K562 (cell line): Measurements from ENCODE around the gene OR5AU1. TPM values are rescaled to one million over a fixed set of nuclear protein-coding genes. Genes with fewer than 3 reads are reported as not detected.
"Not testable (repeated sequence)": the region's sequence is repeated elsewhere in the genome, so short reads cannot be mapped to it uniquely, and the experiment has no call there.

Source experiments
- ATAC-seq: fragments of 200-7000 bp; cut with Tn5 transposase; 3 replicates; pipeline ENCODE4 v1.9.1; 2020; ENCODE audit warnings: moderate library complexity
- BruUV-seq: library from RNA; stranded (reverse); fragments of 400-500 nt; replicated peaks from 2 replicates; lab custom pipeline; 2021; lab: Mats Ljungman, UMichigan
- CTCF ChIA-PET: fragments of 300-600 bp; formaldehyde crosslinking; extraction: SDS; loops from one replicate; lab custom pipeline; 2021; ENCODE audit warnings: low intra/inter-chr PET ratio; lab: Yijun Ruan, JAX
- POLR2A ChIA-PET: fragments of 300-600, 350-650 bp; sonication (Branson Sonifier 250); formaldehyde crosslinking; extraction: SDS; loops from one replicate; lab custom pipeline; 2021; ENCODE audit warnings: antibody characterized with exemption, inconsistent platforms; lab: Yijun Ruan, JAX
- DNase-seq, 4 experiments: peaks; one replicate each; pipeline versions ENCODE4 v3.0.0 to v3.0.0-alpha.2; 2011 to 2018; ENCODE audit warnings: low spot score in 3 of 4, mixed read lengths in 3 of 4; ENCODE audit errors: extremely low read depth in 1 of 4
- FAIRE-seq: peaks from 2 replicates; lab custom pipeline; 2011; peaks lifted over from hg19 to GRCh38; lab: Jason Lieb, UNC
- H2AFZ ChIP-seq: 2 replicates; pipeline ENCODE4 v1.6.0; 2011; ENCODE audit warnings: low read depth, low read length, control low read depth, inconsistent platforms
- H3K27ac ChIP-seq: fragments of 200-600 bp; 3 replicates; pipeline ENCODE4 v1.8.0; 2011; ENCODE audit warnings: low read depth, mild to moderate bottlenecking, control low read depth, inconsistent platforms, low read length, moderate library complexity, mixed read lengths; ENCODE audit errors: extremely low read depth
- H3K27me3 ChIP-seq, 2 experiments: fragments of 300-600 bp in 1 of 2; 2 replicates in 1 of 2; 3 replicates in 1 of 2; pipeline versions ENCODE4 v1.6.0 to v1.8.0; 2011; ENCODE audit warnings: inconsistent platforms in 2 of 2, low read length in 2 of 2, mild to moderate bottlenecking in 1 of 2, mixed read lengths in 1 of 2, moderate library complexity in 1 of 2; ENCODE audit not compliant: control insufficient read depth in 2 of 2, insufficient read depth in 2 of 2
- H3K36me3 ChIP-seq: fragments of 300-600 bp; 3 replicates; pipeline ENCODE4 v1.8.0; 2011; ENCODE audit warnings: mild to moderate bottlenecking, low read length, inconsistent platforms; ENCODE audit not compliant: control insufficient read depth, insufficient read depth
- H3K4me1 ChIP-seq, 2 experiments: fragments of 200-600 bp in 1 of 2; replicated peaks in 1 of 2; 2 replicates in 1 of 2; 3 replicates in 1 of 2; pipeline versions ENCODE4 v1.5.1 to v1.8.0; 2011; ENCODE audit warnings: inconsistent platforms in 2 of 2, low read length in 2 of 2, mild to moderate bottlenecking in 1 of 2, mixed read lengths in 1 of 2, moderate library complexity in 1 of 2; ENCODE audit not compliant: control insufficient read depth in 2 of 2, insufficient read depth in 2 of 2
- H3K4me2 ChIP-seq: 2 replicates; pipeline ENCODE4 v1.6.1; 2011; ENCODE audit warnings: low read length, control low read depth, inconsistent platforms, mixed read lengths; ENCODE audit not compliant: insufficient read depth
- H3K4me3 ChIP-seq: fragments of 200-600 bp; sonication (generic), shearing (Covaris generic); 2 replicates; pipeline ENCODE4 v1.5.1; 2016; ENCODE audit warnings: control low read depth, inconsistent platforms
- H3K79me2 ChIP-seq: fragments of 200-600 bp; 3 replicates; pipeline ENCODE4 v1.8.0; 2011; ENCODE audit warnings: low read length, inconsistent platforms; ENCODE audit not compliant: control insufficient read depth, insufficient read depth
- H3K9ac ChIP-seq, 2 experiments: 2 replicates each; pipeline versions ENCODE4 v1.6.0 to v1.6.1; 2011; ENCODE audit warnings: low read depth in 2 of 2, low read length in 2 of 2, control low read depth in 1 of 2, inconsistent platforms in 1 of 2, mild to moderate bottlenecking in 1 of 2, mixed read lengths in 1 of 2; ENCODE audit not compliant: insufficient read depth in 1 of 2
- H3K9me1 ChIP-seq: one replicate; pipeline ENCODE4 v1.6.0; 2011; ENCODE audit warnings: inconsistent platforms, mild to moderate bottlenecking, low read length, moderate library complexity; ENCODE audit not compliant: control insufficient read depth, insufficient read depth
- H3K9me3 ChIP-seq: replicated peaks from 2 replicates; pipeline ENCODE4 v1.5.1; 2011; ENCODE audit warnings: low read depth, low read length, inconsistent platforms; ENCODE audit not compliant: control insufficient read depth, insufficient read depth
- H4K20me1 ChIP-seq: replicated peaks from 2 replicates; pipeline ENCODE4 v1.6.1; 2011; ENCODE audit warnings: low read length, inconsistent platforms, mixed read lengths; ENCODE audit not compliant: control insufficient read depth, insufficient read depth
- ATF1 ChIP-seq, 2 experiments: fragments of 450-650 bp in 1 of 2; IDR thresholded peaks; 2 replicates each; pipeline ENCODE4 v1.6.1; 2016; ENCODE audit warnings: missing compliant biosample characterization in 1 of 2, missing genetic modification characterization in 1 of 2
- CBFA2T3 ChIP-seq: fragments of 450-650 bp; IDR thresholded peaks from 2 replicates; pipeline ENCODE4 v1.6.1; 2017
- E2F6 ChIP-seq, 2 experiments: IDR thresholded peaks; 2 replicates each; pipeline ENCODE4 v1.6.1; 2011; ENCODE audit warnings: borderline replicate concordance in 1 of 2, control low read depth in 1 of 2, low read depth in 1 of 2, low read length in 1 of 2, mild to moderate bottlenecking in 1 of 2, mixed read lengths in 1 of 2, moderate library complexity in 1 of 2; ENCODE audit not compliant: insufficient read depth in 1 of 2, insufficient read length in 1 of 2, poor library complexity in 1 of 2, severe bottlenecking in 1 of 2; ENCODE audit errors: extremely low read depth in 1 of 2
- FOSL1 ChIP-seq: fragments of 200-800 bp; sonication (Bioruptor generic); conservative IDR thresholded peaks from 2 replicates; pipeline ENCODE4 v1.6.1; 2016; ENCODE audit warnings: missing genetic modification characterization, missing compliant biosample characterization
- PHTF2 ChIP-seq: fragments of 250-450 bp; sonication (Bioruptor Pico); IDR thresholded peaks from 2 replicates; pipeline ENCODE4 v1.5.0; 2021; ENCODE audit warnings: mild to moderate bottlenecking
- TCF3 ChIP-seq: sonication (generic); formaldehyde crosslinking; IDR thresholded peaks from 2 replicates; pipeline ENCODE4 v1.4.0; 2020; ENCODE audit warnings: mild to moderate bottlenecking, missing genetic modification reagents
- ZNF347 ChIP-seq: fragments of 450-650 bp; formaldehyde crosslinking; IDR thresholded peaks from 2 replicates; pipeline ENCODE4 v1.4.0; 2020; ENCODE audit warnings: low read depth, mild to moderate bottlenecking, moderate library complexity
- ZNF408 ChIP-seq: fragments of 250-450 bp; sonication (Bioruptor Pico); IDR thresholded peaks from 2 replicates; pipeline ENCODE4 v1.4.0; 2020; ENCODE audit warnings: low read depth, mild to moderate bottlenecking, moderate library complexity
- ZNF444 ChIP-seq: fragments of 250-450 bp; sonication (Bioruptor Pico); IDR thresholded peaks from 2 replicates; pipeline ENCODE4 v1.4.0; 2020; ENCODE audit warnings: mild to moderate bottlenecking, moderate library complexity
- ZNF75A ChIP-seq: fragments of 450-650 bp; formaldehyde crosslinking; IDR thresholded peaks from 2 replicates; pipeline ENCODE4 v1.4.0; 2020; ENCODE audit warnings: mild to moderate bottlenecking
- ZNF780A ChIP-seq: fragments of 250-450 bp; sonication (Bioruptor Pico); IDR thresholded peaks from 2 replicates; pipeline ENCODE4 v1.5.0; 2021; ENCODE audit warnings: mild to moderate bottlenecking
- WGBS: fragments of 100-300 bp; shearing (Covaris generic); methylation state at CpG from one replicate; pipeline ENCODE4 v1.1.6; 2016; ENCODE audit warnings: low coverage, mixed read lengths; ENCODE audit not compliant: insufficient coverage; ENCODE audit errors: missing lambda C conversion rate; 5-methylcytosine and 5-hydroxymethylcytosine counted together
- in situ Hi-C: fragments of 300-500 bp; cut with MboI; formaldehyde crosslinking; loops from 4 replicates; pipeline ENCODE4 v1.15.0; 2018; ENCODE audit warnings: inconsistent platforms, mixed read lengths
- intact Hi-C: fragments of 100-400 bp; cut with micrococcal nuclease; formaldehyde crosslinking; loops from 2 replicates; pipeline ENCODE4 v1.14.2; 2022
- polyA plus RNA-seq, 8 experiments: library from polyadenylated mRNA; depleted of rRNA in 4 of 8; stranded (reverse) in 5 of 8; unstranded in 3 of 8; fragments of >200 nt; fragmentation: Nextera tagmentation in 2 of 8; fragmentation: Illumina TruSeq in 1 of 8; extraction: Ambion mirVana in 2 of 8; extraction: Trizol in 1 of 8; gene quantifications; 2 replicates each; pipeline versions ENCODE4 v1.2.1 to v1.2.3, GENCODE V29; 2011 to 2014; ENCODE audit warnings: inconsistent platforms in 1 of 8, missing spikeins in 1 of 8
- total RNA-seq, 7 experiments: library from RNA; depleted of rRNA in 6 of 7; stranded (reverse); fragments of >200 nt in 6 of 7; fragmentation: Illumina TruSeq in 2 of 7; extraction: Trizol in 2 of 7; gene quantifications; 2 replicates each; pipeline versions ENCODE4 v1.2.1 to v1.2.3, GENCODE V29; 2011 to 2021; ENCODE audit warnings: low replicate concordance in 1 of 7

The OR5AU1 gene
- total and polyA plus RNA-seq, 9 of the 15 experiments (the other 6 are each of a cell fraction or from before 2014, with no cell fraction given), result not detected

DNA sequence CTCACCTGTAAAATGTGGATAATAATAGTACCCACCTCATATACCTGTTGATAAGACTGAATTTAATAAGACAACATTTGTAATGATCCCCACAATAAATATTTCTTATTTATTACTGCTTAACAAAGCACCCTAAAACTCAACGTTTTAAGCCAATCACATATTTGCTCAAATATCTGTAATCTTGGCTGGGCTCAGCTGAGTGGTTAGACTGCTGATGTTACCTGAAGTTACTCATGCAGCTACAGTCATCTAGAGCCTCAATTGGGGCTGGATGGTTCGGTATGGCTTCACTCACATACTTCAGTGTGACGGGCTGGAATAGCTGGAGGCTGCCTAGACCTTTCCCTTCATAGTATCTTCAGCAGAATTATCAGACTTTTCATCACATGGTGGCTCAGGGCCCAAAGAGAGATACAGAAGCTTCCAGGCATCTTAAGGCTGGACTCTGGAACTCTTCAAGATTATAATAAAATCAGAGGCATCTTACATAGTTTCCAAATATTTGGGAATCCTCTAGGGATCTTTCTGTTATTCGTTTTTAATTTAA, 4.3 kb upstream of the OR5AU1 start:
- CTCF ChIA-PET, result no interaction called here
- peaks cover 0 to 5% of the 10 kb centered on the region in 2 experiments; a peak in 3 of 5 replicates for H3K4me1 ChIP-seq
- H3K9ac ChIP-seq, result no peak overlapping the region
- DNase-seq, result no peak
- no peaks in the 10 kb centered on the region for H3K79me2 ChIP-seq
- no peak overlapping the region for H3K4me2 ChIP-seq
- H3K27ac ChIP-seq, result no peak overlapping the region
- H3K36me3 ChIP-seq, result no peaks in the 10 kb centered on the region
- peaks cover 2 to 10% of the 10 kb centered on the region in 2 experiments; a peak in 2 of 5 replicates for H3K27me3 ChIP-seq
- no peaks in the 10 kb centered on the region for H3K9me1 ChIP-seq
- ATAC-seq, result no peak
- TF ChIP-seq CBFA2T3 (no peak), FOSL1 (tag) (no peak), ZNF408 (CRISPR knock-in tag) (no peak), PHTF2 (CRISPR knock-in tag) (no peak), ZNF780A (CRISPR knock-in tag) (no peak), ATF1 (CRISPR knock-in tag; IDR thresholded peaks at IDR 0.05) (no peak), ATF1 (tag; IDR thresholded peaks at IDR 0.05) (no peak), ZNF75A (CRISPR knock-in tag) (no peak), ZNF444 (CRISPR knock-in tag) (no peak), TCF3 (no peak), ZNF347 (no peak), E2F6 (IDR thresholded peaks at IDR 0.05; ENCODE audit: borderline replicate concordance in 1 of 2, extremely low read depth in 1 of 2, insufficient read depth in 1 of 2, insufficient read length in 1 of 2, low read depth in 1 of 2, low read length in 1 of 2, poor library complexity in 1 of 2, severe bottlenecking in 1 of 2) (no peak)
- H4K20me1 ChIP-seq, result no peaks in the 10 kb centered on the region
- H3K9me3 ChIP-seq, result no peaks in the 10 kb centered on the region
- no TSS peak for BruUV-seq
- whole genome bisulfite sequencing, result 5% methylated on average over 4 of the region's 4 CpGs
- intact Hi-C loops (no loop called here), in situ Hi-C loops (no loop called here)
- no peak overlapping the region for H2AFZ ChIP-seq
- no peak overlapping the region for H3K4me3 ChIP-seq
- POLR2A ChIA-PET, result no interaction called here
- no peak for FAIRE-seq

- H3K4me3 ChIP-seq, H4K20me1 ChIP-seq, FAIRE-seq, H3K9ac ChIP-seq, H3K9me3 ChIP-seq, H3K4me2 ChIP-seq, DNase-seq, H3K4me1 ChIP-seq, ATAC-seq, CTCF ChIA-PET, intact Hi-C loops, H2AFZ ChIP-seq, BruUV-seq, H3K79me2 ChIP-seq, H3K36me3 ChIP-seq, H3K9me1 ChIP-seq, in situ Hi-C loops, H3K27ac ChIP-seq: not testable (repeated sequence)
- H3K27me3 ChIP-seq, result peaks cover under 1 to 14% of the 10 kb centered on the region in 2 experiments; a peak in 2 of 5 replicates
- WGBS, result 0% methylated on average over 1 of the region's 1 CpG
- POLR2A ChIA-PET, result interaction anchor here (1.0 kb wide), 1 partner anchor 33 kb away, joined by 4 read pairs; no protein-coding TSS in a partner anchor
These were observed 2.3 kb upstream of the OR5AU1 start for GRCh38 chr14:21158175-21158574.
